HG03025 (cell line): Measurements from ENCODE around the gene SLC37A1.

Experiments used
- ATAC-seq: cut with Tn5 transposase; IDR thresholded peaks from one replicate; pipeline ENCODE4 v1.9.1; 2021; ENCODE audit warnings: mild to moderate bottlenecking, moderate library complexity; ENCODE audit not compliant: unreplicated experiment, low FRiP score

The SLC37A1 gene

DNA sequence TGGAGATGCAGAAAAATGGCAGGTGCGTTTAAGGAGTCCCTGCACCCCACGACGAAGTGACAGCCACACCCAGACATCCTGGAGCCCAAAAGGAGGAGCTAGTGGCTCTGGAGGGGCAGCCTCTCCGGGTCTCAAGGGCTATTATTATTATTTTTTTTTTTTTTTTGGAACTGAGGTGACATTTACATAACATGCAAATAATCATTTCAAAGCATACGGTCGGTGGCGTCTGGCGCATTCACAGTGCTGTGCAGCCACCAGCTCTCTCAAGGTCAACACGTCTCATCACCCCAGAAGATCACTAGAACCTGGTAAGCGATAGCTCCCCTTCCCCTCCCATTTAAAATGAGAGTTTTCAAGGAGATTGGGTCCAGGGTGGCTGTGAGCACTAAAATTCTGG is 72.2 kb downstream of the SLC37A1 start:
- ATAC-seq = no peak

DNA sequence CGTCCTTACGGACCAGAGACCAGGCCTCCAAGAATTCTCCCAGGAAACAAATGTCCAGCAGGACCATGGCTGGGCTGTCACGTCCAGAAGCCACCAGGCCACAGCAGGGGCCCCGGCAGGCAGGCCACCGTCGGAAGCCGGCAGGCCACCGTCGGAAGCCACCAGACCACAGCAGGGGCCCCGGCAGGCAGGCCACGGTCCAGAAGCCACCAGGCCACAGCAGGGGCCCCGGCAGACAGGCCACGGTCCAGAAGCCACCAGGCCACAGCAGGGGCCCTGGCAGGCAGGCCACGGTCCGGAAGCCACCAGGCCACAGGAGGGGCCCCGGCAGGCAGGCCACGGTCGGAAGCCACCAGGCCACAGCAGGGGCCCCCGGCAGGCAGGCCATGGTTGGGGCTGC is 72.8 kb downstream of the SLC37A1 start:
- no peak for ATAC-seq

DNA sequence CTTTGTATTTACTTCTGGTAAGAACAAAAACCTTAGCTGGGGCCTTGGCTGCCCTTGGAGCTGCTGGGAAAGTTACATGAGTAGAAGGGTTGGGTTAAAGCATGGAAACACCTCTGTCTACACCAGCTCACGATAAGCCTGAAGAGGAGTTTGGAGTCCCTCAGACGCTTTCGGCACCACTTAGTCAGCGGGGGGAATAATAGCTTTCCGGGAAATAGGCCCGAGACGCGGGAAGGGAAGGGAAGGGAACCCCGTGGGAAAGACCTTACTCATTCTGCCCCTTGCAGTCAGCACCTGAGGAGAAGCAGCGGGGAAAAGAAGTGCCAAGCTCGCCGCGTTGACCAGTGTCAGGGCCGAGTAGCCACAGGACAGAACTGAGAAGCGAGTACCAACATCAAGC is 73.4 kb downstream of the SLC37A1 start:
- no peak for ATAC-seq

DNA sequence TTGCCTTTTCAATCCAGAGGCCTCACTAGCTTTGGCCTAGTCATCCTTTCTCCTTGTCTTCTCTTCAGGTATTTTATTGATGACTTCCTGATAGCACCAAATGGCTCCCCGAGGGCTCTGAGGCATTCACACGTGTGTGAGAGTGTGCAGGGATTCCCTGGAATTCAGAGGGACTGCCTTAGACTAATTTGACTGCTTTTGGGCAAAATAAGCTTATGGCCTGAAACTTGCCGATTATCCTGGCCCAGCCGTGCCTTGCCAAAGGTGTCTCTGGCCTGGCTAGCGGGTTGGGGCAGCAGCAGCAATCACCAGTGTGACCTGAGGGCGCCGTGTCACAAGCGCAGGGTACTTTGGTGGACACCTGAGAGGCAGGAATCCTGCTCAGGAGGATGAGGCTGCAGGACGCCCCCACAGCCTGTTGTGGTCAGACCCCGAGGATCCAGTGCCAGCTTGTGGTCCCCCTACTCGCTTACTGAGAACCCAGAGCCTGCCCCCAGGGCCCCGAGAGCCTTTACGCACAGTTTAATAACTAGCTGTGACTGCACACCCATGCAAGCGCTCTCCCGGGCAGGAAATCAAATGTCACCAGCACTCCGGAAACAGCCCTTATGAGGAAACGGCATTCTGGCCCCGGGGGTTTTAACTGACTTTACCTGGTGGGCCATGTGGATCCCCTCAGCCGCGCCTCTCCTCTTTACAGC is 76.9 kb downstream of the SLC37A1 start:
- no peak for ATAC-seq

DNA sequence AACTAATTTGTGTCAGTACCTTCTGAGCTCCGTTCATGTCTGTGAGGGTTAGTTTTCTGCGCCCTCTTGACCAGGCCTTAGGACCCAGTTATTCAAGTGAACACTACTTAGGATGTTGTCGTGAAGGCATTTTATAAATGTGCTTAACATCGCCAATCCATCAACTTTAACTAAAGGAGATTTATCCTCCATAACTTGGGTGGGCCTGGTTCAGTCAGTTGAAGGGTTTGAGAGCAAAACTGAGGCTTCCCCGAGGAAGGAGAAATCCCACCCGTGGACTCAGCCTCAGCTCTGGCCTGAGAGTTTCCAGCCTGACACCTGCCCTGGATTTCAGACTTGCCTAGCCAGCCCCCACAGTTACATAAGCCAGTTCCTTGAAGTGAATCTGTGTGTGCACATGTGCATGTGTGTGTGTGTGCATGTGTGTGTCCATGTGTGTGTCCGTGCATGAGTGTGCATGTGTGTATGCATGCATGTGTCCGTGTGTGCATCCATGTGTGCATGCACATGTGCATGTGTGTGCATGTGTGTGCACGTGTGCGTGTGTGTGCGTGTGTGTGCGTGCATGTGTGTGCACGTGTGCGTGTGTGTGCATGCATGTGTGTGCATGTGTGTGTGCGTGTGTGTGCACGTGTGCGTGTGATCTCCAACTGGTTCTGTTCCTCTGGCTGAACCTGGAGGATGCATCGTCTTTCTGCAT is 77.7 kb downstream of the SLC37A1 start:
- ATAC-seq = no peak

DNA sequence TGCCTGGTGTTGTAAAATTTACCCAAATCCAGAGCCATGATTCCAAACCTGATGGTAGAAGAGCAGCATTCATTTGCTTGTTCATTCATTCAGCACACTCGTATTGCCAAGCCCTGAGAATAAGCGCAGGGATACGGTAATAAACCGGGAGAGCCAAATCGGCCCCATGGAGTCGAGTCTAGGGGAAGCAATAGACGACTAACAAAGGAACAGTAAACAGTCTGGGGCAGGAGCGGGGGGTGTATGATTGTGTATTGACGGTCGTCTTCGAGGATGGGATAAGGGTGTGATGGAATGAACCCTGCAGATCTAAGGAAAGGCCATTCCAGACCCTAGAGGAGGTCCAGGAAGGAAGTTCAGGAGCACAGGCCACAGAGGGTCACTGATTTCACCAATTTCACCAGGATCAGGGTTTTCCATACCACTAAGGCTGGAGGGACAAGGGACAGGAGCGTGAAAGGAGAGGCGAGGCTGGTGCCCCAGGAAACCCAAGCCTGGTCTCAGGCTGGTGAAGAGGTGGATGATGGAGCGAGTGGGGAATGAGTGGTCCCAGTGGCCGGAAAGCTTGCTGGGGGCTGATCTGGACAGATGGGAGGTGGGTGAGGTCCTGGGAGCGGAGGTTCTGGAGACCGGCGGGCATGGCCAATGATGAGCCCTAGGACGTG is 78.6 kb downstream of the SLC37A1 start:
- ATAC-seq = no peak

DNA sequence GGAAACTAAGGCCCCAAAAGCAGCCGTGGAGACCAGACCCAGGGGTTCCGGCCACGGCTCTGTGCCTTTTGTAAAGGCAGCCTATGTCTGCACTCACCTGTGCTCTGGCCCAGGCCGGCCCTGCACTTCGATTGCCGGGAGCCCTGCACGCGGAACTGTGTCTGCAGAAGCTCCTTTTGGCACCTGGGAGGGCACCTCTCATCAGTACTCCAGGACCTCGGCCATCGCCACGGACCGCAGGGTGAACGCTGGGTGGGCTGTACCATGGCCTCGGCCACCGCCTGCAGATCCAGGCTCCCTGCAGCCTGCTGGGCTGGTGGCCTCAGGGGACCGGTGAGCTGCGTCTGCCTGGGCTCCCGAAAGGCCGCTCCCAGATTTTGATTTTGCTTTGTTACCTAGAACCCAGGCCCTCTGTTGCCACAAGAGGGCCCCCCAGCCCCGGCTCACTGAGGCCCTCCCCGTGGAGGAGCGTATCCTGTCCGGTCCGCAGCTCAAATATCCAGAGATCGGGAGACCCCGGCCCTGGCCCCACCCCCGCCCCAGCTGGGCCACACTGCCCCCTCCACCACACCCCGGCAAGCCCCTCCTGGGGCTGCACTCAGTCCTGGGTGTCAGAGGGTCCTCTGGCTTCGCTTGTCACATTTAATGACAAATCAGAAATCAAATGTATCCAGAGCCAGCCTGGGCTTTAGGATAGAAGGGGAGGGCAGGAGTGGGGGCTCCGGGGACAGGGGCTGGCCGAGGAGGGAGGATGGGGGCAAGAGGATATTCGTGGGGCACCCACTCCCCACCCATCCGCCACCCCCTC is 79.6 kb downstream of the SLC37A1 start:
- ATAC-seq = no peak

DNA sequence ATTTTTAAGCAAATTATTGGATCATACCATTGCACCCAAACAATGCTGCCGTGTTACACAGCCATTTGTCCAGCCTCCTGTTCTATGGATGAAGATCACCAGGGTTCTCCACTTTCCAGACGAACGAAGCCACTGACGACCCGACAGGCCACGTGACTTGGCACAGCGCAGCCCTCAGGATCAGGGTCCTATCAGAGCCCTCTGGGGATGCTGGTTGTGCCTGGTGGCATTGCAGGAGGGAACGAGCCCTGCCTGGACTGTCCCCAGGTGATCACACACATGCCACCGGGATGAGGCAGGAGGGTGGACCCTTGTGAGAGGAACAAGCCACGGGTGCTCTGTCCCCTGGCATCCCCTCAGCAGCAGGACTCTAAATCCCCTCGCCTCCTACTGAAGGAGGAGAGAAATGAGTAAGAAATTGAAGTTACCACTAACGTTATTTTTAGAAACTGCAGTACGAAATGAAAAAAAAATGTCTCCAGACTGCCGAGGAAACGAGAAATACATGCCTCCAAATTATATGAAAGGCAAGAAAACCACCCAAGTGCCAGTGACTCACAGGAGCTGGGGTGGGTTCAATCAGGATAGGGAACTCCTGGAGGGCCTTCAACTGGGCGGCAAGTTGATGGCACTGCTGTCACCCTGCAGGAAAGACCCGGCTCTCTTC is 81.1 kb downstream of the SLC37A1 start:
- no peak for ATAC-seq

DNA sequence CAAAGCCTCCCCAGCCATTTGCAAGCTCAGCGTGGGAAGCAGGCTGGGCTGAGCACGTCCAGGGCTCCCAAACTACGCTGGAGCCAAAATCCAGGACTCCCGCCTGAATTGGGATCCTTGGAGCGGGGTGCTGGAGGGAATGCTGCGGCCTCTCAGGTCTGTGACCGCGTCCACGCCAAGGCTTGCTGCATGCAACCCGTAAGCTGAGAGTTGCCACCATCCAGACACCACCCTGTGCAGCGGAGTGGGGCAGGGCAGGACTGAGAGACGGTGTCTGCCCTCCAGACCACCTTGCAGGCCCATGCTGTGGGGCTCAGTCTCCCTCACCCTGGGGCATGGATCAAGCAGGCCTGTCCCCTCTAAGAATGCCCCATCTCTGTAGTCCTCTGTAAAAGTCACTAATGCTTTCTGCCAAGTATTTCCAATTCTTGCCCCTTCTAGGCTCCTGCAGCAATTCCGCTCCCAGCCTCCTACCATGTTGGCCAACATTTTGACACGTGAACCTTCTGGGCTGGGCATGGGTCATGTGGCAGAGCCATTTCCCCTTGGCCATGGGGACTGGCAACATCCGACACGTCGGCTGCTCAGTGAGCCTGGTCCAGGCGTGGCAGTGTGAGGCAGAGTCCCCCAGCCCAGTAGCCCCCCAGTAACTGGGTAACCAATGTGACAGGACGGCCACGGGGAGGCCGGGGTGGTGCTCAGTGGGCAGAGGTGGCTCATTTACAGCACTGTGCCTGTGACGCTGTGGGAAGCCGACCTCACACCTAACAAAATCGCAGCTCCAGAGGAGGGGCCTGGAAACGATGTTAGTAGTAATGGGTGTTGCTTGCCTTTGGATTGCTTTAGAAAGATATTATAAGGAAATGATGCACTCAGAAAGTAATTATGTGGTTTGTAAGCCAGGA is 81.9 kb downstream of the SLC37A1 start:
- ATAC-seq = no peak

DNA sequence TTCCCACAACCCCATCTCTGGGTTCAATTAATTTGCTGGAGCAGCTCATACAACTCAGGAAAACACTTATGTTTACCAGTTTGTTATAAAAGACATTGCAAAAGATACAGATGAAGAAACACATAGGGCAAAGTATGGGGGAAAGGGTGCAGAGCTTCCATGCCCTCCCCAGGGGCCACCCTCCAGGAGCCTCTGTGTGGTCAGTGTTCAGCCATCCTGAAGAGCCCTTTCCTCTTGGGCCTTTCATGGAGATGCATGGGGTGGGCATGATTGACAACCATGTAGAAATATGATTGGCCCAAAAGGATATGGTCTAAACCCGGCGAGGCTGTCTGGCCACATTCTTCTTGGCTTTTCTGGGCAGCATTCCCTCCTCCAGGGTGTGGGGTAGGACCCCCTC is 83.0 kb downstream of the SLC37A1 start:
- ATAC-seq = no peak

DNA sequence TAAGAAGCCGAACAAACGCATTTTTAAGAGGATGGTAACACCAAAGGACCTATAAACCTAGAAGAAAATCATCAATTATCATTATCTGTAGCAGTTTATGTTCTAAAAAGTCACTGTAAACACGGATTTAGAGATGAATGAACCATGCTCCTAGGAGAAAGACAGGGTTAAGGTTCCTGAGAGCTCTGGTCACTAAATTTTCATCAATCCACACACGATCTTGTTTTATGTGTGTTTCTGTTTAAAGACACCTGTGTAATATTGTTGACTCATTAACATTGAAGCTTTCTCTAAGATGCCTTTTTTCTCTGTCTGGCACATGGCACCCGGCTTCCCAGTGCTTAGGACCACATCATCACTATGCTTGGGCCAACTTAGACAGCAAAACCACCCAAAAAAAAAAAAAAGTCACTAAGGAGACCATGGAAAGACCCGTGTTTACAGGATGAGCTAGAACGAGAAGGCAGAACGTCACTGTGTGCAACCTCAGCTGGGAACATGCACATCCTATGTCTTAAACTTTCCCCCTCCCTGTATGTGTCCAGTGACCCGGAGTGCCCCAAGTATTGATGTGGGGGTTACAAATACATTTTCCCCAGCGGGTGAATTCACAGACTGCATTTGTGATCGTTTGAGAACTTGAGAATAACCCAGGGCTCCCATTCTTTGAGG is 84.0 kb downstream of the SLC37A1 start:
- no peak for ATAC-seq

DNA sequence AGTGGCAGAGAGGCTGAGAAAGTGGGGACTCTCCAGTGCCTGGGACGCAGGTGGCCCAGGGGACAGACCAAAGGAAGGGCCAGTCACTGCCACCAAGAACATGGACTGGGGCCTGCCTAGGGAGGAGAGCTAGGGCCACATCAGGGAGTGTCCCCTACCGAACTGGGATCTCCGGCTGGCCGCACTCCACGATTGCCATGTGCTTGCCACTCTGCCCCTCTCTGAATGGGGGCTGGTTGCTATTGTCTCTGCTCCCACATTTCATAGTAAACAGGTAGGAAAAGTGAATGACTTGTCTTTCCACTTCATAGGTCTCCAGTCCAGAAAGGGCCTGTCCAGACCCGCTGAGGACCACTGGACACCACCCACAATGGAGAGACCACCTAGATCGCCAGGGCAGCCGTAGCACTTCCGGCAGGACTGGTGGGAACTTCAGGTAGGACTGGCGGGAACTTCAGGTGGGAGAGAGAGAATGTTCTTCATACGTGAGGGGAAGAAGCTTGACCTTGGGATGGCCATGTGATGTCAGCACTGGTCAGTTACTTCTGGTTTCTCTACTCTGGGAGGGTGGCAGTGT is 84.6 kb downstream of the SLC37A1 start:
- no peak for ATAC-seq

DNA sequence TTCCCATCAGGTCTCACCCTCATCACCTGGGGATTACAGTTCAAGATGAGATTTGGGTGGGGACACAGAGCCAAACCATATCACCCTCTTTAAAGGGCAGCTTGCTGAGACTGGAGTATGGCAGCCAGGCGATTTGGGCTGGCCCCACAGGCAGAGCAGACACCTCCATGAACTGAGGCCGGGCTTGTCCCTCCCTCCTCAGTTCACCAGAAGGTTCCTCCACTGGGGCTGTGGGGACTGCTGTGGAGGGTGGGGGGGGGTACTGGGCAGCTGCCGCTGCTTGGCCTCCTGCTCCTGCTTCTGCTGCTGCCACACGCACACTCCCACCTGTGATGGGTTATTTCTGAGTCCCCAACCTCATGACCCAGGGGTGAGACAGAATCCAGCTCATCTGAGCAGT is 85.8 kb downstream of the SLC37A1 start:
- ATAC-seq = no peak

DNA sequence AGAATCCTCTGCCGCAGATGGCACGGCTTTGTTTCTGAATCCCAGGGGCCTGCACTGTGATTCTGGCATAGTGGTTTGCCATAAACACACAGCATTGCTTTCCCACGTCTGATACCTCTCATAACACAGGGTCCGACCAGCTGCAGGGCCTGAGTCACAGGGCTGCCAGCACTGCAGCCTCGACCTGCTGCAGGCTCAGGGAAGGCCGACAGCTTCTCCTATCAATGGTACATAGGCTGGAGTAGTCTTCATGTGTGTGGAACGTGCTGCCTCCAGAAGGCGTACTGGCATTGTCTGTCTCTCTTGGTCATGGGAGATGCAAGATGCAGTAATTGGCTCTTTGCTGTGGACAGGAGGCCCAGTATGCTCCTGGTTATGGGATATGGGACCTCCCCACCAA is 86.3 kb downstream of the SLC37A1 start:
- ATAC-seq = no peak

DNA sequence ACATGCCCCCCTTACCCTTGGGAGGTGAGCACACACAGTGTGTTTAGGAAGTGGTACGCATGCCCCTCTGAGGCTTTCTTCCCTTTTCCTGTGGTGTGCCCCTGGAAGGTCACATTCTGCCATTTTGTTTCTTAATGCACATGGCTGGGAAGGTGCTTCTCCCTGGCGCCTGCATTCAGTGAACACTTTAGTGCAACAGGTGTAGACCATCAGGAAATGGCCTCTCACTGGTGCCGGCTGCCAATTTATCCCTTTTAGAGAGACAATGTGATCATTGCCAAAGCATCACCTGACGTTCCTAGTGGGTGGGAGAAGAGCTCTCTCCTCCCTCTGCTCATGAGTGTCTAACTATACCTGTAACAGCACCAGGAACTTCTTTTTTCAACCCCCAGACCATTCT is 88.0 kb downstream of the SLC37A1 start:
- ATAC-seq = no peak

DNA sequence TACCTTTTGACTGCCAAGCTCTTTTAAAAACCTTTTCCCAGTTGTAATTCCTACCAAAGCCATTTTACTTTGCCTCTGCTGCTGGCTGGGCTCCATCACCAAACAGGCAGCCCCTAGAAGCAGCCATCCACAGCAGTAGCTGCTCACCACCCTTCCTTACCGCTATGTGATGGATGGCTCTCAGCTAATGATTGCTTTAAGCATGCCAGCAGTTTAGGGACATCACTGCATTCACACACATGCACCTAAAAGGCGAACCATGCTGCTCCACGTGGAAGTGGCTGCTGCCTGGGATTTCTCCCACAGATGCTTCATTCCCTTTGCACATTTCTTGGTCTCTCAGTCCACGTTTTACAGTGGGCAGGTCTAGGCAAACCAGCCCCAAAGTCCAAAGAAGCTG is 93.5 kb downstream of the SLC37A1 start:
- ATAC-seq = no peak

DNA sequence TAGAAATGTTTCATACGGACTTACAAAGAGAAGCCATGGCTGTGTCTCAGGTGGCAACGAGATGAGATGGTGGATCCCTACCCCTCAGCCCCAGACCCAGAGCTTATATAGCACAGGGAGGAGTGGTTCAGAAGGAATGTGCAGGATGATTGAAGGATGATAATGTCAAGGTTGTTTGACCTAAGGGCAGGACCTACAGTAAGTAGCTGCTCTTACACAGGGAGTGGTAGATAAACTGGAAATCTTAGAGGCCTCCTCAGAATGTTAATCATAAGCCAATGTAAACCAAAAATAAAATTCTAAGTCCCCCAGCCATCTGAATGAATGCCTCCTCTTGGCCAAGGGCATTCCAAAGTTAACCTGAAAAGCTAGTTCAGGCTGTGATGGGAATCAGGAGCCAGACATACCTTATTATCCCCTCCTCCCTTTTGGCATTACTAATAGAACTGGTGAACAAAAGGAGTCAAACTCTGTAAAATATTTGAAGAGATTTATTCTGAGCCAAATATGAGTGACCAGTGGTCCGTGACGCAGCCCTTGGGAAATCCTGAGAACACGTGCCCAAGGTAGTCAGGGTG is 94.0 kb downstream of the SLC37A1 start:
- ATAC-seq = no peak

DNA sequence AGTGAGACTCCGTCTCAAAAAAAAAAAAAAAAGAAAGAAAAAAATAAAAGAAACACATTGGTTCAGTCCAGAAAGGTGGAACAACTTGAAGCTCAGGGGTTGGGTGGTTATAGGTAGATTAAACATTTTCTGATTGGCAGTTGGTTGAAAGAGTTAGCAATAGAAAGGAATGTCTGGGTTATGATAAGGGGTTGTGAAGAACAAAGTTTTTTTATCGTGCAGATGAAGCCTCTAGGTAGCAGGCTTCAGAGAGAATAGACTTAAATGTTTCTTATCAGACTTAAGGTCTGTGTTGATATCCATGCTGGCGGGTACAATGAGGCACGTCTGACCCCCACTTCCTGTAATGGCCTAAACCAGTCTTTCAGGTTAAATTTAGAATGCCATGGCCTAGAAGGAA is 94.8 kb downstream of the SLC37A1 start:
- ATAC-seq = no peak
